Activated naive CD4-positive, alpha-beta T cell treated with anti-CD3 and anti-CD28 coated beads, Interleukin-2, amount 50 U/mL, for 24 hours (primary cell): ENCODE data around the gene LTBP2.

ENCODE experiments used
- H3K27ac Mint-ChIP-seq: one replicate; pipeline ENCODE4 v1.8.0; 2021; ENCODE audit warnings: mild to moderate bottlenecking, mixed read lengths
- H3K27me3 Mint-ChIP-seq: one replicate; pipeline ENCODE4 v1.8.0; 2021; ENCODE audit warnings: mixed read lengths
- H3K36me3 Mint-ChIP-seq: one replicate; pipeline ENCODE4 v1.8.0; 2021; ENCODE audit warnings: mixed read lengths
- H3K4me1 Mint-ChIP-seq: one replicate; pipeline ENCODE4 v1.8.0; 2021; ENCODE audit warnings: mixed read lengths
- H3K4me3 Mint-ChIP-seq: one replicate; pipeline ENCODE4 v1.8.0; 2021; ENCODE audit warnings: mild to moderate bottlenecking, mixed read lengths
- H3K9me3 Mint-ChIP-seq: one replicate; pipeline ENCODE4 v1.8.0; 2021; ENCODE audit warnings: mixed read lengths

LTBP2 gene

DNA sequence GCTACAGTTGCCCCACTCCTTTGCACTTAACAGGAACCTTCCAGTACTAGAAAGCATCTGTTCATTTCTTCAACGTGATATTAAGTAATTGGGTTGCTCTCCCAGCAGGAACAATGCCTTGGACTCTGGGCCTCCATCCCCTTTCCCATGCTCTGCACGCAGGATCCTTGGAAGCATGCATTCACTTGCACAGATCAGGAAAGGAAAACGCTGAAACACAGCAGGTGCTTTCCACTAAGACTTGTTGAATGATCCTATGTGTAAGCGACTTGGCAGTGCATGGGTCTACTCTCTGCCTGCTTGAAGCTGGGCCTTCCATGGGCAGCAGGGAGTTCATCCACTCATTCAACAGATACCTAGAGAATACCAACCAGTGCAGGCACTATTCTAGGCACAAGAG lies 2.3 kb downstream of the LTBP2 start:
- H3K4me3 Mint-ChIP-seq, result peak overlapping the region; percentile 65
- no peak overlapping the region for H3K27ac Mint-ChIP-seq
- no peaks in the 10 kb centered on the region for H3K9me3 Mint-ChIP-seq
- peaks cover 24% of the 10 kb centered on the region for H3K4me1 Mint-ChIP-seq
- no peaks in the 10 kb centered on the region for H3K27me3 Mint-ChIP-seq
- no peaks in the 10 kb centered on the region for H3K36me3 Mint-ChIP-seq

DNA sequence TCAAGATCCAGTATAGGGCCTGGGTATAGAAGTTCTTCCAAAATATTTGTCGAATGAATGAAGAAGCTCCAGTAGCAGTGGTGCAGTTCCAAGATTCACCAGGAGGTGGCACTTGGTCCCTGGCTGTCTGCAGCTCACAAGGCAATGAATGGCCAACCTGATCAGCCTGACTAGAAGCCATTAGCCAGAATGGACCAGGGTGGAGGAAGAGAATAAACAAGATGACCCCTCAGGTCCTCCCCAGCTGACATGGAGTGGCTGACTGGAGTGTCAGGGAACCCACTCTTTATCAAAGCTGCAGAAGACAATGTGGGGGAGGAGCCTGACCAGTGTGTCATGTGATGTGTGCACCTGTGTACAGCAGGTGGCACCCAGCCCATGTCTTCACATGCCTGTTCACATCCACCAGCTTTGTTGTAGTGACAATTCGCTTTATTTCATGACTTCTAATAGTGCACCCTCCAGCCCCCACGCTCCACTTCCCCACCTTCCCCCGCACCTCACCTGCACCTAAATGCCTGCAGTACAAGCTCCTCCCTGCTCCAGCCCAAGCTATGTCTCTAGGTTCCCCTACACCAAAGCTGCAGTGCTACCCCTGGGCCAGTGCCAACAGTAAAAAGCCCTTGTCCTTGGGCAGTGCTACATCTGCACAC lies 3.0 kb downstream of the LTBP2 start:
- H3K27ac Mint-ChIP-seq, result no peak overlapping the region
- no peaks in the 10 kb centered on the region for H3K36me3 Mint-ChIP-seq
- H3K4me1 Mint-ChIP-seq, result peaks cover 22% of the 10 kb centered on the region
- H3K9me3 Mint-ChIP-seq, result no peaks in the 10 kb centered on the region
- no peaks in the 10 kb centered on the region for H3K27me3 Mint-ChIP-seq
- H3K4me3 Mint-ChIP-seq, result peak overlapping the region; percentile 33

DNA sequence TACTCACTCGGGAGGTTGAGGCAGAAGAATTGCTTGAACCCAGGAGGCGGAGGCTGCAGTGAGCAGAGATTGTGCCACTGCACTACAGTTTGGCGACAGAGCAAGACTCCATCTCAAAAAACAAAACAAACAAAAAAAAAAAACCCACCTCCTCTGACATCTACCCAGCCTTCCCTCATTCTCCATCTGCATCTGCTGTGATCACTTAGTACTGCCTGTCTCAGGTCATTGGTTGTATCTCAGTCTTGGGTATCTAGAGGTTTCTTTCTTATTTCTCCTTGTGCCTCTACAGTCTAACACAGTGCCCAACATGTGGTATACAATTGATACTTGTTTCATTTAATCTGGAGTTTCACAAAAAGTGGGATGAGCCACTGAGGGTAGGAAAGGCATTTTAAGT lies 5.3 kb downstream of the LTBP2 start:
- peaks cover 16% of the 10 kb centered on the region for H3K4me1 Mint-ChIP-seq
- no peaks in the 10 kb centered on the region for H3K9me3 Mint-ChIP-seq
- no peaks in the 10 kb centered on the region for H3K27me3 Mint-ChIP-seq
- no peaks in the 10 kb centered on the region for H3K36me3 Mint-ChIP-seq
- H3K27ac Mint-ChIP-seq, result no peak overlapping the region
- no peak overlapping the region for H3K4me3 Mint-ChIP-seq

DNA sequence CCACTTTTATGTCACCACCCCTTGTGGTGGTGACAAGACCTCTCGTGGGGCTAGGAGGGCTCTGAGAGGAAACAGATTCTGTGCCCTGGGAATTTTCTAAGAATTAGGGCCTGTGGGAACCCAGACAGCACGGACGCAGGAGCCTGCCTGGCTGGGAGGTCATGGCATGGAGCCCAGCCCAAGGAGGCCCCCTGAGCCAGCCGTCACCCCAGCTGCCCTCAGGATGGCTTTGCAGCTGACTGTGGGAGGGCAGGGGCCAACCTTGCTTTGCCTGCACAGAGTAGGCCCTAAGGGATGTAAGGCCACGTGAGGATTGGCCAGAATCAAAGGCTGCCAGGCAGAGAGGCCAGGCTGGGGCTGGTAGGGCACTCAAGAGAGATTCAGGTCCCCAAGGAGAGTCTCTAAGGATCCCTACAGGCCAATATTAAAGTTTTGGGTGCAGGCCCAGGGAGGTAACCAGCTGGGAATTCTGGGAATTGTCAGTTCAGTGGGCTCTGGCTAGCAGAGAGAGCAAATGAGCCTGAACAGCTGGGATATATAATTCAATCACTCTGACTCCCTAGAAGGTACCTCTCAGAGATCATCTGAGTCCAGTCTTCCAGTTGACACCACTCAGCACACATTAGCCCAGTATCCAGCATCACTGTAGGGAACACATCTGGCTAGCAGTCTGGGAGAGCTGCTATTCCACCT lies 6.4 kb downstream of the LTBP2 start:
- H3K4me3 Mint-ChIP-seq, result no peak overlapping the region
- H3K4me1 Mint-ChIP-seq, result peaks cover 16% of the 10 kb centered on the region
- H3K36me3 Mint-ChIP-seq, result no peaks in the 10 kb centered on the region
- no peaks in the 10 kb centered on the region for H3K9me3 Mint-ChIP-seq
- H3K27ac Mint-ChIP-seq, result no peak overlapping the region
- no peaks in the 10 kb centered on the region for H3K27me3 Mint-ChIP-seq

DNA sequence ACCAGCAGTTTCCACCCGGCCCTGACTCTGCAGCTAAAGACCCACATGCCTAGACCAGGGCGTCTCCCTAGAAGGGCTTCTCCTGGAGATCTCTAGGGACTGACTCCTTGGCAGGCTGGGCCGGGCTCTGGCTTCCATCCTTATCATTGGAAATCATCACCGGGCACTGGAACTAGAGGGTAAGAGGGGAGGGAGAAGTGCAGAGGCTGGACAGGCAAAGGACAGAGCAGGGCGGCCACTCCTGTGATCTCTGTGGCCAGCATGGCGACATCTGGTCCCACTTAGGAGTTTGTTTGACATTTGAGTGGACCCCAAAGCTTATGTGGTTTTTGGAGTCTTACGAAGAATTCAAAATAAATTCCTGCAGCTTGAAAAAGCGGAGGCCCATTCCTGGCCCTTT lies 7.1 kb downstream of the LTBP2 start:
- Mint-ChIP-seq H3K27me3 (no peaks in the 10 kb centered on the region), H3K9me3 (no peaks in the 10 kb centered on the region), H3K36me3 (no peaks in the 10 kb centered on the region), H3K4me1 (peaks cover 12% of the 10 kb centered on the region), H3K4me3 (no peak overlapping the region), H3K27ac (no peak overlapping the region)

DNA sequence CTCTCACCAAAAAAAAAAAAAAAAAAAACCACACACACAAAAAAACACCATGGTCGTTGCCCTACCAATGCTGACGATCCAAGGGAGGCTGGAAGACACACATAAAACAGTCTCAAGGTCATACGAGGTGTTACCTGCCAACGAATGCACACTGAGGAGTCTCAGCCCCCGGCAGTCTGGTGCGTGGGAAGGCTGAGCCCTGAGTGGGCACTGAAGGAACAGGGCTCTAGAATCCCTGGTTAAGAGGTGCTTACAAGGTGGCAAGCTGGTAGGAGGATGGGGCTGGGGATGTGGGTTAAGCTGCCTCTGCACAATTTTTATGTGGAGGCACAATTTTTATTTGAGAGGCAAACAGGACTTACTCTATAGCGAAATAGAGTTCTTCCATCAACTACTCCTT lies 7.9 kb downstream of the LTBP2 start:
- H3K27me3 Mint-ChIP-seq, result no peaks in the 10 kb centered on the region
- H3K4me1 Mint-ChIP-seq, result peaks cover 4% of the 10 kb centered on the region
- no peak overlapping the region for H3K27ac Mint-ChIP-seq
- H3K36me3 Mint-ChIP-seq, result no peaks in the 10 kb centered on the region
- no peak overlapping the region for H3K4me3 Mint-ChIP-seq
- H3K9me3 Mint-ChIP-seq, result no peaks in the 10 kb centered on the region

DNA sequence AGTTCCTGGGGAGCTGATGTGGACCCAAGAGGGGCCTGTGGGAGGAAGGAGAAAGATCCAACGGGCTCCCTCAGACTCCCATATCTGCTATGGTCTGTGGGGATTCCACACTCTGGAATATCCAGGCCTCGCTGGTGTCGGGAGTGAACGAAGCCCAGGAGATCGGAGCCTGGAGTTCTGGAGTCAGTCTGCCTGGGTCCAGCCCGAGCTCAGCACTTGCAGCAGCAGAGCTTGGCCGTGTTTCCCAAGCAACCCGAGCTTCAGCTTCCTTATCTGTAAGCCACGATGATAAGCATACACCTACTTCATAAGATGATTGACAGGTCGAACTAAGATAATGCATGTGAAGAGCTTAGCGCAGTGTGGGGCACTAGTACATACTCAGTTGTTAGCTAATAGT lies 10.1 kb downstream of the LTBP2 start:
- Mint-ChIP-seq H3K27me3 (no peaks in the 10 kb centered on the region), H3K36me3 (no peaks in the 10 kb centered on the region), H3K27ac (no peak overlapping the region), H3K9me3 (no peaks in the 10 kb centered on the region), H3K4me1 (no peaks in the 10 kb centered on the region), H3K4me3 (no peak overlapping the region)

DNA sequence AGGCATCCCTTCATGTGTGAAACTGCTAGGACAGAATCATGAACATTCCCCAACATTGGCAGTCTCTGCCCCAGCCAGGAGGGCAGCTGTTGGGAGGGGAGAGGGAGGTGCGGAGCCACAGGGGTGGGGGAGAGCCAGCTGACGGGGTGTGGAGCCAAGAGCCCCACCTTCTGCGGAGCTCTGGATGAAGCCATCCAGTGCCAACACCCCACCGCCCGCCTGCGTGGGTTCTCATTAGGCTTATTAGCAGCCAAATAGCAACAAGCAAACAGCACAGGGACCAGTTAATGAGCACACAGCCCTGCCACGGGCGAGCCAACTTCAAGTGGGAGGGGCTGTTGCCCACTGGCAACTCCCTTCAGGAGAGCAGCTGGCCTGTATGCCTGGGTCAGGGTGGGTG lies 12.1 kb downstream of the LTBP2 start:
- Mint-ChIP-seq H3K27me3 (no peaks in the 10 kb centered on the region), H3K36me3 (no peaks in the 10 kb centered on the region), H3K4me3 (no peak overlapping the region), H3K9me3 (no peaks in the 10 kb centered on the region), H3K4me1 (no peaks in the 10 kb centered on the region), H3K27ac (no peak overlapping the region)

DNA sequence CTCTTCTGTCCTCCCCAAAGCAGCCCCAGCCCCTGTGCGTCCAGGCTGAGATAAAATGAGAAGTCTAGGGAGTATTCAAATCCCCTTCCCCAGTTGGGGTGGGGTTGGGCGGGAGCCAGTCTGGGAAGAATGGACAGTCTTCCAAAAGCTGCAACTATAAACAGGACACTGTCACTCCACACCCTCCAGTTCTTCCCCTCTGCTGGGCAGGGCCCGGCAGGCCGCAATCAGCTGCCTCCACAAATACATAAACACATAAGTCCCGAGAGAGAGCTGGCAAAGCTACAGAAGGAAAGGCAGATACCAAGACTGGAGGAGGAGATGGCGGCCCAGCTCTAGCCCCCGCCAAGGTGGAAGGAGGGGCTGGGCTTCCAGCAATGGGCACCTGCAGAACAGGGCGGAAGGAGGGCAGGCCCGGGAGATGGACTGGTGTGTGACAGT lies 12.7 kb downstream of the LTBP2 start:
- Mint-ChIP-seq H3K36me3 (no peaks in the 10 kb centered on the region), H3K27ac (no peak overlapping the region), H3K4me3 (no peak overlapping the region), H3K4me1 (no peaks in the 10 kb centered on the region), H3K27me3 (no peaks in the 10 kb centered on the region), H3K9me3 (no peaks in the 10 kb centered on the region)

DNA sequence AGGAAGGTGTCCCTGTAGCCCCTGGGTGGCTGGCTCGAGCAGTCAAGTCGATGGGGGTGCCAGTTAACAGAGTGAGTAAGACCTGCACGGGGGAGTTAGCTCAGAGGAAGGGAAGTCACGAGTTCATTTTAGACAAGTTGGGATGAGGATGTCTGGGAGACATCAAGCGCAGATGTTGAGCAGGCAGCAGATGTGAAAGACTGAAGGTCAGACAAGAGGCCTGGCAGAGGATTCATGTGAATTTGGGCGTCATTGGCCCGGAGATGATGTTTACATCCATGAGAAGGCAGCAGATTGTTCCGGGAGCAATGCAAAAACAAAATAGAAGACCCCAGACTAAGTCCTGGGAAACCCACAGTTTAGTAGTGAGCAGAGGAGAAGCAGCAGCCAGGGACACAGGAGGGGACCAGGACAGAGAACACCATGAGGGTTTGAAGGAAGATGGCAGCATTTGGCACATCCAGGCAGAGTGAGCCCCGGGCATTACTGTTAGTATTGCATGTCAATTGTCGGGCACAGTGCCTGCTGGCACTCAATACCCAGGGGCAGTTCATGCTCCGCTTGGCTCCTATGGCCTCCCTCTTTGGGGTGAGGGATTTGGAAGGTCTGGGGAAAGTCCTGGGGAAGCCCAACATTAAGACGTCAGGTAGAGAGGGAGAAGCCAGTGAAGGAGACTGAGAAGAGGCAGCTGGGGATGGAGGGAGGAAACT lies 15.1 kb downstream of the LTBP2 start:
- Mint-ChIP-seq H3K4me1 (no peaks in the 10 kb centered on the region), H3K9me3 (no peaks in the 10 kb centered on the region), H3K27me3 (no peaks in the 10 kb centered on the region), H3K4me3 (no peak overlapping the region), H3K36me3 (no peaks in the 10 kb centered on the region), H3K27ac (no peak overlapping the region)

DNA sequence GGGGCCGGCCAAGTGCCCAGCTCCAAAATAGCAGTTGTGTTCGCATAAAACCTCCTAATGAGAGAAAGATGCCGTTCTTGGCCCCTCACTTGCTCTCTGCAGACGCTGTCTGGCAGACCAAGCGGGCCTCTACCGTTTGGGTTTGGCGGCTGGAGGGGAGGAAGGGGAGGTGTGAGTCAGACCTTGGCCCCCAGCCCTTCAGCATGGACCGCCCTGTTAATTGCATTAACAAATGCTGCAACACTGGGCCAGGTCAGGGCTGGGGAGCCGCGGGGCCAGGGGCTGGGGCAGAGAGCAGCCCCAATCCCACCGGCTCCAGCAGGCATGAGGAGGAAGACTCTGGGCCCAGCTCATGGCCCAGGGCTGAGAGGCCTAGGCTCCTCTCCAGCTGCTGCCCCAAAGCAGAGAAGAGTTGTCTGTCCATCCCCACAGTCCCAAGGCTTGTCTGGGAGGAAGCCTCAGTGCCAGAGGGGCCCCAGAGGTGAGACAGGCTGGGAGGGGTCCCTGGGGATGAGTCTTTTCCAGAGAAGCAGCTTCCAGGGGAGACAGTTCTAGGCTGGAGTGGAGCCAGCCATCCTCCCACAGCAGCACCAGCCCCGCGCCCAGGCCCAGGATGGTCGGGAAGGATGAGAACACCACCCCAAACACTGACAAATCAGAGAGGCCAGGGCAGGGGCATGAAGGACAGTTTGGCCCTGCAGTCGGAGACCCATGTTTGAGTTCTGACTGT lies 16.9 kb downstream of the LTBP2 start:
- Mint-ChIP-seq H3K36me3 (no peaks in the 10 kb centered on the region), H3K9me3 (no peaks in the 10 kb centered on the region), H3K27me3 (no peaks in the 10 kb centered on the region), H3K4me1 (no peaks in the 10 kb centered on the region), H3K27ac (no peak overlapping the region), H3K4me3 (no peak overlapping the region)

DNA sequence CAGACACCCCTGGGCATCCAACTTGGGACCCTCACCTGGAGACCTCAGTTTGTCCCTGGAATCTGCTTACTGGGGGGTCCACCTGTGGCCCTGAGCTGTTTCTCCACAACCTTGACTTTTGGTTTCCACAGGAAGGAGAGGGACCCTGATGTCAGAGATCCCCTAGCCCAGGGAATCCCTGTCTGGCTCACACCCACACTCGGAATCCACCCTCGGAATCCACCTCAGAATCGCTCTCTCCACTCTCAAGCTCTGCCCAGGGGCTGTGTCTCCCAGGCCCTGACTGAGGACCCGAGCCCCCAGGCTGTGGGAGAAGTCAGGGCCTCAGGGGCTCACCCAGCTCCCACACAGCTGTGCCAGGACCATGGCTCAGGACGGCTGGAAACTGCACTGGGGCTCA lies 17.4 kb downstream of the LTBP2 start:
- no peak overlapping the region for H3K4me3 Mint-ChIP-seq

DNA sequence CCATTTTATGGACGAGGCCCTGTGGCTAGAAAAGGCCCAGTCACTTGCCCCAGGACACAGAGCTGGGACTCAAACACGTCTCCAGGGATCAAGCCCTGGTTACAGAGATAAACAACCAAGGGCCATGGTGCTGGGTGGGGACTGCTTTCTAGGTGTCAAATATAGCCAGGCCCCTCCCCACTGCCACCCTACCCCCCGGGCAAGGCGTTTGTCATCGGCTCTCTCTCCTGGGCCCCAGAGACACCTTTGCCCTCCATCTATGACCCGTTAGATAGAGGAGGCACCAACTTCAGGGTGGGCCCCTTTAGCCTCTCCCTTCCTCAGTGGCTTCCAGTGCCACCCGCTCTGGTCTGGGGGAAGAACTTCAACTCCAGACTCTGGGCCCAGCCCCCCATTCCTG lies 18.0 kb downstream of the LTBP2 start:
- no peaks in the 10 kb centered on the region for H3K4me1 Mint-ChIP-seq
- H3K27me3 Mint-ChIP-seq, result no peaks in the 10 kb centered on the region
- H3K27ac Mint-ChIP-seq, result no peak overlapping the region
- no peaks in the 10 kb centered on the region for H3K36me3 Mint-ChIP-seq
- no peaks in the 10 kb centered on the region for H3K9me3 Mint-ChIP-seq
- H3K4me3 Mint-ChIP-seq, result no peak overlapping the region

More for the DNA sequence above, 17.4 kb downstream of the LTBP2 start:
- no peaks in the 10 kb centered on the region for H3K36me3 Mint-ChIP-seq
- H3K27ac Mint-ChIP-seq, result no peak overlapping the region
- H3K27me3 Mint-ChIP-seq, result no peaks in the 10 kb centered on the region
- H3K9me3 Mint-ChIP-seq, result no peaks in the 10 kb centered on the region
- no peaks in the 10 kb centered on the region for H3K4me1 Mint-ChIP-seq

DNA sequence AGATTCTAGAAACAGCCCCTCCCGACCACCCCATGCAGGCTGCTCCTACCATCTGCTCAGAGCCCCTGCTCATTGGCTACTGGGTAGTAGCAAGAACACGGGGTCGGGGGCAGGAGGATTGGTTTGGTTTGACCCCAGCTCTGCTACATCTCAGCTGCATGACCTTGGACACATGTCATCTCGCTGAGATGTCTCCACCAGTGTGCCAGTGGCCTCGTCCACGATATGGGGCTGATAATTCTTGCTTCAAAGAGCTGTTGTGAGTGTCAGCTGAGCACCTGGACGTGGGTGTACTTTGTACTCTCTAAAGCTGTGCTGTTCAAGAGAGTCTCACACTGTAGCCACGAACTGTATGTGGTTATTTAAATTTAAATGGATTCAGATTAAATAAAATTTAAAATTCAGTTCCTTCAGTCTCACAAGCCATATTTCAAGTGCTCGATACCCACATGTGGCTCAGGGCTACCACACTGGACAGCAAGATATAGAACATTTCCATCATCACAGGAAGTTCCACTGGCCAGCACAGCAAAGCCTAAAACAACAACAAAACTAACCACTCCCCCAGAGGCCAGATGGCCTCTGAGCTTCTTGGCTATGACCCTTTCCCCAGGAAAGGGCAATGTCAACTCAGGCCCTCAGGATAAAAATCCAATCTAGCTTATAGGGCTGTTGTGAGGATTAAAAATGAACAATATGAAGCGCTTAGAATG lies 18.6 kb downstream of the LTBP2 start:
- Mint-ChIP-seq H3K36me3 (no peaks in the 10 kb centered on the region), H3K27me3 (no peaks in the 10 kb centered on the region), H3K9me3 (no peaks in the 10 kb centered on the region), H3K27ac (no peak overlapping the region), H3K4me1 (no peaks in the 10 kb centered on the region), H3K4me3 (no peak overlapping the region)

DNA sequence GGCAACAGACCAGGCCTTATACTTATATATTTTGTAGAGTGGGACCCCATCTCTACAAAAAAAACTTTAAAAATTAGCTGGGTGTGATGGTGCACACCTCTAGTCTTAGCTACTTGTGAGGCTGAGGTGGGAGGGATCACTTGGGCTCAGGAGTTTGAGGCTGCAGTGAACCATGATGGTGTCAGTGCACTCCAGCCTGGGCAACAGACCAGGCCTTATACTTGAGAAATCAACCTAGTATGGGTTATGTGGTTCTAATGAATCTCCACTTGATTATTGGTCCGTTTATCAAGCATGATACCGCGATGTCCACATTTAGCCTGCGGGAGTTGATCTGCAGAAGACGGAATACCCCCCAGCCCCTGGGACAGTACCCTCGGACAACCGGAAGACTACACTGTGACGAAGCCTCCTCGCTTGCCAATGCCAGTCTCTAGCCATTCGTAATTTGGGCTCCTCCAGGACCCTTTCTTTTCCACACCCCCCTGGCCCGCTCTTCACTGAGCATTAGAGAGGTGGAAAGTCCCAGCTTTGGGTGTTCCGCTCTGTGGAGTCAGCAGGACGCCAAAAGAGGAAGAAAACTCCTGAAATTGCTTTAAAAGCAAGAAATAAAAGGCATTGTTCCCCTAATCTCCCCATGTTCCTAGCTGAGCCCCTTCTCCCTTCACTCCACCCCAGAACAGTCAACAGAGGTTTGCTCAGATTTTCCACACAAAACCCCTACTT lies 19.4 kb downstream of the LTBP2 start:
- Mint-ChIP-seq H3K9me3 (no peaks in the 10 kb centered on the region), H3K27me3 (no peaks in the 10 kb centered on the region), H3K27ac (no peak overlapping the region), H3K36me3 (no peaks in the 10 kb centered on the region), H3K4me1 (no peaks in the 10 kb centered on the region), H3K4me3 (no peak overlapping the region)
